Measurements from ENCODE around the gene NPC1L1. TPM values are rescaled to one million over a fixed set of nuclear protein-coding genes. Genes with fewer than 3 reads are reported as not detected.

The NPC1L1 gene
- total and polyA plus RNA-seq, 2 of the 13 experiments (the other 11 are each of a cell fraction or from before 2014, with no cell fraction given) = 4.8 to 14.5 TPM

GRCh38 chr7:44566680-44567079, 25.6 kb upstream of the NPC1L1 start:
- H3K9ac ChIP-seq (ENCODE audit: insufficient read depth, low read depth, low read length) = no peak overlapping the region
- POLR2A ChIA-PET = interaction anchor here (2.1 to 4.2 kb wide), 3 partner anchors 25 to 76 kb away, joined by 5 to 25 read pairs (median 8); partner anchors contain the start of genes NPC1L1, NUDCD3 and OGDH
- H4K20me1 ChIP-seq (ENCODE audit: insufficient read depth, low read length) = no peaks in the 10 kb centered on the region; the same call in 1 of the 2 replicates
- H3K36me3 ChIP-seq (replicated peaks in 1 of 2; ENCODE audit: control insufficient read depth in 1 of 2, insufficient read depth in 2 of 2, low read length in 2 of 2) = peaks cover 43 to 69% of the 10 kb centered on the region in 2 experiments
- no peak for TF ChIP-seq ZNF614 (CRISPR knock-in tag; IDR thresholded peaks at IDR 0.05; ENCODE audit: borderline replicate concordance)
- TF ChIP-seq TGIF2 (CRISPR knock-in tag; IDR thresholded peaks at IDR 0.05) = no peak
- no peak for TF ChIP-seq TAF15 (IDR thresholded peaks at IDR 0.05; ENCODE audit: low read depth, low read length, poor library complexity, severe bottlenecking)
- no peak for TF ChIP-seq GRHL1 (CRISPR knock-in tag; conservative IDR thresholded peaks at IDR 0.05)
- H3K4me2 ChIP-seq (ENCODE audit: low read depth, low read length) = no peak overlapping the region
- ATAC-seq = no peak
- H2AFZ ChIP-seq (ENCODE audit: low read length) = no peak overlapping the region
- no peak overlapping the region for H3K4me3 ChIP-seq (replicated peaks in 1 of 3; ENCODE audit: insufficient read depth in 1 of 3, low read depth in 2 of 3, low read length in 3 of 3)
- no peak for DNase-seq (ENCODE audit: low spot score)
- no peaks in the 10 kb centered on the region for H3K9me3 ChIP-seq (ENCODE audit: low read length)
- in situ Hi-C loops (cut with HindIII; ENCODE audit: extremely low pct_ligation_motif_present, low pct_unique_long_range_greater_than_20kb) = no loop called here
- no peak overlapping the region for H3K27ac ChIP-seq (ENCODE audit: extremely low read length, insufficient read depth, low read length)
- over 99% methylated on average over 5 of the region's 5 CpGs for WGBS (ENCODE audit: low lambda C conversion rate)
- peaks cover 6% of the 10 kb centered on the region for H3K79me2 ChIP-seq (ENCODE audit: insufficient read depth, low read length)
- intact Hi-C loops (cut with micrococcal nuclease; ENCODE audit: unreplicated experiment) = no loop called here
- peaks cover 30% of the 10 kb centered on the region for H3K4me1 ChIP-seq (ENCODE audit: insufficient read depth, low read length)
- FAIRE-seq = no peak
- H3K27me3 ChIP-seq (ENCODE audit: control insufficient read depth in 1 of 2, insufficient read depth in 2 of 2, low read length in 2 of 2) = no peaks in the 10 kb centered on the region
- CTCF ChIA-PET (ENCODE audit: low intra/inter-chr PET ratio, low total read pairs) = interaction anchor here (2.5 kb wide), 1 partner anchor 32 kb away, joined by 14 read pairs; no protein-coding TSS in a partner anchor
- BruUV-seq (replicated peaks) = no TSS peak

All from HepG2 (cell line).